GM11168 (cell line): ENCODE results near the gene CFB.
"Not testable (repeated sequence)": the region's sequence is repeated elsewhere in the genome, so short reads cannot be mapped to it uniquely, and the experiment has no call there.

Experiments used
- in situ Hi-C: fragments of 300-500 bp; cut with MboI; formaldehyde crosslinking; loops from one replicate; pipeline ENCODE4 v1.12.0; 2022; ENCODE audit warnings: low sequenced_read_pairs; ENCODE audit not compliant: unreplicated experiment

The CFB gene

GRCh38 chr6:31969712-31970603 lies 24.1 kb downstream of the CFB start:
- in situ Hi-C loops: no loop called here

GRCh38 chr6:31970604-31971271 lies 24.8 kb downstream of the CFB start:
- in situ Hi-C loops: no loop called here

- in situ Hi-C loops: no loop called here
Measured at GRCh38 chr6:31971279-31971992, 25.5 kb downstream of the CFB start.

- in situ Hi-C loops: no loop called here
Measured at GRCh38 chr6:31971993-31972708, 26.3 kb downstream of the CFB start, which contains the start of gene DXO. Gene DXO, minus strand, starts transcription at chr6:31972138. Its CDS starts 463 bp downstream, at chr6:31971675.

GRCh38 chr6:31972709-31973350 lies 26.9 kb downstream of the CFB start:
- in situ Hi-C loops: no loop called here

GRCh38 chr6:31976065-31976464 lies 30.2 kb downstream of the CFB start:
- in situ Hi-C loops: not testable (repeated sequence)

- in situ Hi-C loops: no loop called here
Measured at GRCh38 chr6:31977816-31978431, 32.0 kb downstream of the CFB start.

- in situ Hi-C loops: no loop called here
Measured at GRCh38 chr6:31978831-31979230, 32.9 kb downstream of the CFB start.

GRCh38 chr6:31979238-31979898 lies 33.5 kb downstream of the CFB start:
- in situ Hi-C loops: no loop called here

- in situ Hi-C loops: not testable (repeated sequence)
Measured at GRCh38 chr6:31980195-31980876, 34.4 kb downstream of the CFB start.

- in situ Hi-C loops: not testable (repeated sequence)
Measured at GRCh38 chr6:31980998-31981397, 35.1 kb downstream of the CFB start.

- in situ Hi-C loops: not testable (repeated sequence)
Measured at GRCh38 chr6:31981744-31982143, 35.8 kb downstream of the CFB start, which contains the start of gene C4A. Gene C4A, plus strand, starts transcription at chr6:31982057. Its CDS starts 51 bp downstream, at chr6:31982108.

GRCh38 chr6:31989363-31989762 lies 43.5 kb downstream of the CFB start:
- in situ Hi-C loops: not testable (repeated sequence)

- in situ Hi-C loops: not testable (repeated sequence)
Measured at GRCh38 chr6:31994421-31994820, 48.5 kb downstream of the CFB start.

- in situ Hi-C loops: not testable (repeated sequence)
Measured at GRCh38 chr6:31996385-31996784, 50.5 kb downstream of the CFB start.
